ENCODE data around the gene PARD3B. TPM values are rescaled to one million over a fixed set of nuclear protein-coding genes. Genes with fewer than 3 reads are reported as not detected.

PARD3B gene
- total RNA-seq, 2 donors from 2014 or later = 14.7 to 25.0 TPM

- H3K27me3 ChIP-seq (replicated peaks; ENCODE audit: insufficient read depth) = no peaks in the 10 kb centered on the region
- intact Hi-C loops (cut with DNase I) = no loop called here
- TF ChIP-seq POLR2A (IDR thresholded peaks at IDR 0.05) = no peak
- no peak for TF ChIP-seq POLR2AphosphoS5 (IDR thresholded peaks at IDR 0.05)
- no peak for TF ChIP-seq CTCF (IDR thresholded peaks at IDR 0.05)
- no peaks in the 10 kb centered on the region for H3K36me3 ChIP-seq
- DNase-seq (ENCODE audit: low spot score) = no peak
- H3K4me1 ChIP-seq (replicated peaks) = no peaks in the 10 kb centered on the region
- 86% methylated on average over 1 of the region's 1 CpG for WGBS
- no peak overlapping the region for H3K4me3 ChIP-seq
- H3K9me3 ChIP-seq = no peaks in the 10 kb centered on the region
- H3K27ac ChIP-seq = no peak overlapping the region
Observed at GRCh38 chr2:205405194-205405593, 859.9 kb downstream of the PARD3B start.

GRCh38 chr2:205405752-205406151 is 860.5 kb downstream of the PARD3B start:
- TF ChIP-seq POLR2AphosphoS5 (IDR thresholded peaks at IDR 0.05) (no peak), POLR2A (IDR thresholded peaks at IDR 0.05) (no peak), CTCF (IDR thresholded peaks at IDR 0.05) (no peak)
- no peaks in the 10 kb centered on the region for H3K27me3 ChIP-seq (replicated peaks; ENCODE audit: insufficient read depth)
- no peaks in the 10 kb centered on the region for H3K36me3 ChIP-seq
- no peaks in the 10 kb centered on the region for H3K4me1 ChIP-seq (replicated peaks)
- 74% methylated on average over 3 of the region's 3 CpGs for WGBS
- H3K9me3 ChIP-seq = no peaks in the 10 kb centered on the region
- H3K4me3 ChIP-seq = no peak overlapping the region
- no peak for DNase-seq (ENCODE audit: low spot score)
- H3K27ac ChIP-seq = no peak overlapping the region
- intact Hi-C loops (cut with DNase I) = no loop called here

DNA sequence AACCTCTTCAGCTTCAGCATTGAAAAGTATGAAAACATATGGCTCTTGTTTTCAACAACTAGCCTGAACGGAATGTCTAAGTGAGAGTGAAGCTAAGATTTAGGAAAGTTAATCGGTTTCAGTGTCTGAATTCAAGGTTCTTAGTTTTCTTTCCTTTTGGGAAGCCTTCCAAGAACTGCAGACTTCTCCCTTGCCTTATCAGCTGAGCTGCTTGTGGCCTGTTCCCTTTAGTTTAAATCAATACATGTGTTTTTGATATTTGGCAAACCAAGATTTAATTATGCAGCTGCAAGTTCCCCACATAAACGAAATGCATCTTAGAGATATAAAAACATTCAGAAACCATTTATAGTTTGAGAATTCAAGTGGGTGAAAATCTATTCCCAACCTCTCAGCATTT is 862.7 kb downstream of the PARD3B start:
- no peak for DNase-seq (ENCODE audit: low spot score)
- 30% methylated on average over 3 of the region's 3 CpGs for WGBS
- no peaks in the 10 kb centered on the region for H3K4me1 ChIP-seq (replicated peaks)

DNA sequence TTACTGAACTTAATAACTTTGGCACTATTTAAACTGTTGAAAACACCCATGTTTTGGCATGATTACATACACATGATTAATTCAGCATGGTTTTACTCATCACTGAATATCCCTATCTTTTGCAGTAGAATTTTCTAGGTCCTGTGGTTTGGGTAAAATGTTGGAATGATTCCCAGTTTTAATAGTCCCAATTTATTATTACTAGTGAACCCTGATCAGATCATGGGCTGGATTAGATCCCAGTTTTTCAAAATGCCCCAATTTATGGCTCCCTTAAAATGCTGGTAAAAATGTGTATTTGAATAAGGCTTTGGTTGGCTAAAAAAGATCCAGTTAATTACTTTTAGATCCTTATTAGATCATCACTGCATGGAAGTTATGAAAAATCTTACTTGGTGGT is 863.4 kb downstream of the PARD3B start:
- Histone ChIP-seq H3K9me3 (no peaks in the 10 kb centered on the region), H3K4me3 (no peak overlapping the region), H3K27ac (no peak overlapping the region), H3K36me3 (no peaks in the 10 kb centered on the region), H3K4me1 (replicated peaks) (no peaks in the 10 kb centered on the region), H3K27me3 (replicated peaks; ENCODE audit: insufficient read depth) (no peaks in the 10 kb centered on the region)
- TF ChIP-seq POLR2AphosphoS5 (IDR thresholded peaks at IDR 0.05) (no peak), CTCF (IDR thresholded peaks at IDR 0.05) (no peak), POLR2A (IDR thresholded peaks at IDR 0.05) (no peak)
- DNase-seq (ENCODE audit: low spot score) = no peak
- intact Hi-C loops (cut with DNase I) = no loop called here

More for the DNA sequence above, 862.7 kb downstream of the PARD3B start:
- Histone ChIP-seq H3K9me3 (no peaks in the 10 kb centered on the region), H3K27ac (no peak overlapping the region), H3K36me3 (no peaks in the 10 kb centered on the region), H3K4me3 (no peak overlapping the region), H3K27me3 (replicated peaks; ENCODE audit: insufficient read depth) (no peaks in the 10 kb centered on the region)
- TF ChIP-seq CTCF (IDR thresholded peaks at IDR 0.05) (no peak), POLR2A (IDR thresholded peaks at IDR 0.05) (no peak), POLR2AphosphoS5 (IDR thresholded peaks at IDR 0.05) (no peak)
- intact Hi-C loops (cut with DNase I) = no loop called here

DNA sequence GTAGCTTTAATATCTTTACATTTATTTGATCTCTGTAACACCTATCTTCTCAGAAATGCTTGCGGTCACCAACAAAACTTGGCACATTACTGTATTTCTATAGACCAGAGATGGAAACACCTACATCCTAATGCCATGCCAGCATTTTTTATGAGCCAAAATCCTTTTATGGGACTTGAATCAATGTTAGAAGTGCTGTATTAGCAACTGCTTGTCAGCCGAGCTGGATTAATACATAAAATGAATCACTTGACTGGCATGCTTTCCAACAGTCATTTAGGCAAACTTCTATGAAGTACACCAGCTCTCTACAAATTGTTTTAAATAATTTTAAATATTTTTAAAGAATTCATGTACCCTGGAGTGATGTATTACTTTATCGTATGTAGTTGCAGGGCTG is 864.1 kb downstream of the PARD3B start:
- TF ChIP-seq POLR2AphosphoS5 (IDR thresholded peaks at IDR 0.05) (no peak), POLR2A (IDR thresholded peaks at IDR 0.05) (no peak), CTCF (IDR thresholded peaks at IDR 0.05) (no peak)
- no peak for DNase-seq (ENCODE audit: low spot score)
- WGBS = 49% methylated on average over 3 of the region's 3 CpGs
- no peaks in the 10 kb centered on the region for H3K36me3 ChIP-seq
- no peaks in the 10 kb centered on the region for H3K4me1 ChIP-seq (replicated peaks)
- H3K4me3 ChIP-seq = no peak overlapping the region
- no peaks in the 10 kb centered on the region for H3K9me3 ChIP-seq
- no peak overlapping the region for H3K27ac ChIP-seq
- H3K27me3 ChIP-seq (replicated peaks; ENCODE audit: insufficient read depth) = no peaks in the 10 kb centered on the region
- intact Hi-C loops (cut with DNase I) = no loop called here

Measured in prostate gland (tissue), 2 donors.